DOHH2 (cell line): Measurements from ENCODE around the gene WWOX.

ENCODE experiments used
- H3F3A ChIP-seq: fragments of 200-600 bp; sonication (generic), shearing (Covaris generic); 2 replicates; pipeline ENCODE4 v1.6.0; 2016; ENCODE audit warnings: antibody characterized with exemption, mild to moderate bottlenecking; ENCODE audit not compliant: control insufficient read depth, insufficient read depth
- H3K27ac ChIP-seq: fragments of 200-600 bp; sonication (generic); 2 replicates; pipeline ENCODE4 v1.5.1; 2014; ENCODE audit warnings: low read depth, mild to moderate bottlenecking, low read length, moderate library complexity
- H3K27me3 ChIP-seq: fragments of 200-600 bp; sonication (generic); 2 replicates; pipeline ENCODE4 v1.6.1; 2014; ENCODE audit warnings: mild to moderate bottlenecking, low read length, mixed read lengths; ENCODE audit not compliant: control insufficient read depth
- H3K36me3 ChIP-seq: fragments of 200-600 bp; sonication (generic); 2 replicates; pipeline ENCODE4 v1.6.1; 2014; ENCODE audit warnings: mild to moderate bottlenecking, low read length, moderate library complexity, mixed read lengths; ENCODE audit not compliant: control insufficient read depth
- H3K4me1 ChIP-seq: fragments of 200-600 bp; sonication (generic); 2 replicates; pipeline ENCODE4 v1.6.1; 2014; ENCODE audit warnings: mild to moderate bottlenecking, low read length, mixed read lengths; ENCODE audit not compliant: control insufficient read depth
- H3K4me2 ChIP-seq: fragments of 200-600 bp; sonication (generic); 2 replicates; pipeline ENCODE4 v1.6.0; 2014; ENCODE audit warnings: mild to moderate bottlenecking, low read length, moderate library complexity
- H3K4me3 ChIP-seq: fragments of 200-600 bp; sonication (generic); 2 replicates; pipeline ENCODE4 v1.5.1; 2014; ENCODE audit warnings: mild to moderate bottlenecking, low read length, mixed read lengths
- H3K79me2 ChIP-seq: fragments of 200-600 bp; sonication (generic); 2 replicates; pipeline ENCODE4 v1.6.1; 2014; ENCODE audit warnings: mild to moderate bottlenecking, low read length, mixed read lengths; ENCODE audit not compliant: control insufficient read depth
- H3K9me2 ChIP-seq: fragments of 200-600 bp; sonication (generic); replicated peaks from 2 replicates; pipeline ENCODE4 v1.6.1; 2014; ENCODE audit warnings: mild to moderate bottlenecking, low read length, mixed read lengths; ENCODE audit not compliant: control insufficient read depth
- H3K9me3 ChIP-seq: fragments of 200-600 bp; sonication (generic); 2 replicates; pipeline ENCODE4 v1.6.1; 2014; ENCODE audit warnings: antibody characterized with exemption, low read length, mixed read lengths; ENCODE audit not compliant: control insufficient read depth, insufficient read depth
- H4K20me1 ChIP-seq: fragments of 200-600 bp; sonication (generic); 2 replicates; pipeline ENCODE4 v1.6.0; 2014; ENCODE audit warnings: low read depth, mild to moderate bottlenecking, antibody characterized with exemption, low read length, moderate library complexity; ENCODE audit not compliant: control insufficient read depth, insufficient read depth
- CTCF ChIP-seq: fragments of 200-600 bp; sonication (generic); IDR thresholded peaks from one replicate; pipeline ENCODE4 v1.5.1; 2014; ENCODE audit warnings: antibody characterized with exemption, mild to moderate bottlenecking, low read depth, low read length; ENCODE audit not compliant: poor library complexity, severe bottlenecking
- EZH2phosphoT487 ChIP-seq: fragments of 200-600 bp; sonication (generic); IDR thresholded peaks from 2 replicates; pipeline ENCODE4 v1.6.1; 2017; ENCODE audit warnings: borderline replicate concordance, mild to moderate bottlenecking, antibody characterized with exemption, low read length, moderate library complexity, mixed read lengths

WWOX gene

GRCh38 chr16:78130950-78131349, 31.5 kb downstream of the WWOX start:
- H3K79me2 ChIP-seq, result no peaks in the 10 kb centered on the region
- TF ChIP-seq EZH2phosphoT487 (no peak), CTCF (no peak)

GRCh38 chr16:78133919-78134318, 34.5 kb downstream of the WWOX start:
- Histone ChIP-seq H3K36me3 (peaks cover 15% of the 10 kb centered on the region; the same call in 1 of the 2 replicates), H4K20me1 (no peaks in the 10 kb centered on the region; the same call in 1 of the 2 replicates), H3K4me2 (no peak overlapping the region), H3K27ac (no peak overlapping the region), H3K9me2 (no peaks in the 10 kb centered on the region), H3F3A (no peaks in the 10 kb centered on the region), H3K27me3 (no peaks in the 10 kb centered on the region), H3K79me2 (no peaks in the 10 kb centered on the region), H3K4me3 (no peak overlapping the region), H3K9me3 (no peaks in the 10 kb centered on the region), H3K4me1 (peaks cover 15% of the 10 kb centered on the region)
- TF ChIP-seq CTCF (no peak), EZH2phosphoT487 (no peak)

More at GRCh38 chr16:78130950-78131349, 31.5 kb downstream of the WWOX start:
- no peaks in the 10 kb centered on the region for H3F3A ChIP-seq
- no peak overlapping the region for H3K4me3 ChIP-seq
- no peaks in the 10 kb centered on the region for H3K27me3 ChIP-seq
- no peaks in the 10 kb centered on the region for H3K4me1 ChIP-seq
- no peak overlapping the region for H3K4me2 ChIP-seq
- H3K27ac ChIP-seq, result no peak overlapping the region
- H3K9me2 ChIP-seq, result no peaks in the 10 kb centered on the region
- H3K9me3 ChIP-seq, result no peaks in the 10 kb centered on the region
- H4K20me1 ChIP-seq, result no peaks in the 10 kb centered on the region
- peaks cover 13% of the 10 kb centered on the region; the same call in 1 of the 2 replicates for H3K36me3 ChIP-seq

- no peak overlapping the region for H3K4me2 ChIP-seq
- H3K9me2 ChIP-seq, result no peaks in the 10 kb centered on the region
- H3F3A ChIP-seq, result no peaks in the 10 kb centered on the region
- H3K9me3 ChIP-seq, result no peaks in the 10 kb centered on the region
- peaks cover 11% of the 10 kb centered on the region; the same call in 1 of the 2 replicates for H3K36me3 ChIP-seq
- TF ChIP-seq EZH2phosphoT487, result no peak
- no peak for TF ChIP-seq CTCF
- H3K79me2 ChIP-seq, result no peaks in the 10 kb centered on the region
- H3K4me1 ChIP-seq, result peaks cover 15% of the 10 kb centered on the region
- H4K20me1 ChIP-seq, result no peaks in the 10 kb centered on the region; the same call in 1 of the 2 replicates
- no peak overlapping the region for H3K4me3 ChIP-seq
- no peak overlapping the region for H3K27ac ChIP-seq
- H3K27me3 ChIP-seq, result no peaks in the 10 kb centered on the region
Observed at GRCh38 chr16:78134944-78135619, 35.6 kb downstream of the WWOX start.
